Skin of body (tissue), 2 donors: Measurements from ENCODE around the gene PRRX1. TPM values are rescaled to one million over a fixed set of nuclear protein-coding genes. Genes with fewer than 3 reads are reported as not detected.

Source experiments
- DNase-seq: peaks from one replicate; lab custom pipeline; 2025; lab: John Stamatoyannopoulos, UW
- total RNA-seq: library from RNA; depleted of rRNA; stranded (reverse); fragments of >200 nt; gene quantifications from one replicate; pipeline ENCODE4 v1.2.3, GENCODE V29; 2014

Gene PRRX1
- total RNA-seq, 1 donor from 2014 or later: 118 TPM

DNA sequence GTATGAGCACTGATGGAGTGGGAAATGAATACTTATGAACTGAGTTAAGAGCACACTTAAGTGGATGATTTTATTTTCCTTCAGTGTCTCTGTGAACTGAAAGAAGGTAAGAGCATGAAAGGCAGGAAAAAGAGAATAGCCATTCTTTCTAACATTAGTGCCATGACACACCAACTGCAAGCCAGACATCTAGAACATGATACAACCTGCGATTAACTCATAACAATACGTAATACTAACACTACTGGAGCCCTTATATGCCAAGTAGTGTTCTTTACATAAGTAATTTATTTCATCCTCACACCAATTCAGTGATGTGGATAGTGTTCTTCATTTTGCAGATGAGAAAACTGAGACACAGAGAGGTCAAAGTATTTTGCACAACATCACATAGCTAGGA lies 56.7 kb downstream of the PRRX1 start:
- DNase-seq: no peak

DNA sequence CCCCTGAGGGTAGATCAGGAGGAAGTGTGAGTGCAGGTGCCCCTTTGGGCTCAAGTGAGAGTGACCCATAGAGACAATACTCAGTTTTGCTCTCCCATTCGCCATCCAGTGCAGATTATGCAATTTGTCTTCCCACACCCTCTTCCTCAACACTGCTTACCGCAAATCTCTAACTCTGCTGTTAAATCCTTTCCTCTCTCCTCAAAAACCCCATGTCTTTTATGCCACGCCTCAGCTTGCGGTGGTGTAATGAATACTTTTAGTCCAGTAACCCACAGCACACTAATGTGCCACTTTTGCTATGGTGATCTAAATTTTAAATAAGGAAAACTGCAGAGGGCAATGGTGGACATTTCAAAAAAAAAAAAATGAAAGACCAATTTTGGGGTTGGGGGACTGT lies 57.7 kb downstream of the PRRX1 start:
- DNase-seq: no peak

- no peak for DNase-seq
These were observed 59.6 kb downstream of the PRRX1 start for GRCh38 chr1:170723518-170723917.

- DNase-seq: no peak
These were observed 61.4 kb downstream of the PRRX1 start for GRCh38 chr1:170725326-170725725.

GRCh38 chr1:170727963-170728362 lies 64.0 kb downstream of the PRRX1 start:
- peak; percentile 44 for DNase-seq

DNA sequence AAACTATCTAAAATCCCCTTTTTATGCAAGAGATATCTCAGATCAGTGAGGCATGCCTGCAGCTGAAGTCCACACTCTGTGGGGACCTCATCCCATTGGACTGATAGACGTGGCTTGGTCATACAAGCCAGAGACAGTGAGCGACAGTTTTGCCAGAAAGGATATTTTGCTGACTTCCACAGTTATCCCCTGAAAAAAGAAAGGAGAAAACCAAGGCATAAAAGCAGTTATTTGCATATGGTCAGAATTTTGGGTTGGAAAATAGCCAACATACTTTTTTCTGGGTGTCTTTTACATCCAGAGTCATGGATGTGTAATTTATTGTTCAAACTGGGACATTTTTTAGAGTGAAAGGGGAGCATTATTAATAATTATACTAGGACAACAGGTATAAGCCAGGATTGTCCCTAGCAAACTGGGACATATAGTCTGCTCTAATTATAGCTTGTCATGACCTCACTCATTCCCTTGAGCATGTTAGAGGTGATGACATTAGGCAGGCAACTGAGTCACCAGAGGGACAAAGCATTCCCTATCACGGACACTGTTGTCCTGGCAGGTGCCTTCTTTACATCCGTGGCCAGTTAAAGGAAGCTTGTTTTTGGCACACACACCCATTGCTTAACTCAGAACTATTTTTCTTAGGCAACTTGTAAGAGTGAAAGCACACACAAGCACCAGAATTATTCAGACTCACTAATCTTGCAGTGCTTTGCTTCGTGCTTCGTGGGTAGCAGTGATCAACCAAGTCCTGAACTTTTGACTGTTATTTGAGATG lies 65.5 kb downstream of the PRRX1 start:
- DNase-seq: no peak

- DNase-seq: no peak
These were observed 66.1 kb downstream of the PRRX1 start for GRCh38 chr1:170730014-170730413.

GRCh38 chr1:170730438-170730837 lies 66.5 kb downstream of the PRRX1 start:
- DNase-seq: no peak

- DNase-seq: peak; percentile 59
These were observed 67.8 kb downstream of the PRRX1 start for GRCh38 chr1:170731566-170732251.

DNA sequence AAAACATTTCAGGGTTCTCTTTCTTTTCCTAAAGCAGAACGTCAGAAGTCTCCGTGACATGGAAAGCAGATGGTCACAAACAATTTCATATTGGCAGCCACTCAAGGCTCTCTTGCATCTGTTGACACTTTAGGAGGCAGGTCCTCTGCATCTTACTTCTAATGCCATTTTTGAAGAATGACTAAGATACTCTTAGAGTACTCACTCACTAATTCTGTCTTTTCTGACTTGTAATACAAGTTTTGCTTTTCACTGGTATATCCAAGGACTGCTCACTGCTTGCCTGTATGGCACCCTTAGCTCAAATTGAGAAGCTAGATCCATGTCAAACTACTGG lies 68.3 kb downstream of the PRRX1 start:
- peak; percentile 77 for DNase-seq

DNA sequence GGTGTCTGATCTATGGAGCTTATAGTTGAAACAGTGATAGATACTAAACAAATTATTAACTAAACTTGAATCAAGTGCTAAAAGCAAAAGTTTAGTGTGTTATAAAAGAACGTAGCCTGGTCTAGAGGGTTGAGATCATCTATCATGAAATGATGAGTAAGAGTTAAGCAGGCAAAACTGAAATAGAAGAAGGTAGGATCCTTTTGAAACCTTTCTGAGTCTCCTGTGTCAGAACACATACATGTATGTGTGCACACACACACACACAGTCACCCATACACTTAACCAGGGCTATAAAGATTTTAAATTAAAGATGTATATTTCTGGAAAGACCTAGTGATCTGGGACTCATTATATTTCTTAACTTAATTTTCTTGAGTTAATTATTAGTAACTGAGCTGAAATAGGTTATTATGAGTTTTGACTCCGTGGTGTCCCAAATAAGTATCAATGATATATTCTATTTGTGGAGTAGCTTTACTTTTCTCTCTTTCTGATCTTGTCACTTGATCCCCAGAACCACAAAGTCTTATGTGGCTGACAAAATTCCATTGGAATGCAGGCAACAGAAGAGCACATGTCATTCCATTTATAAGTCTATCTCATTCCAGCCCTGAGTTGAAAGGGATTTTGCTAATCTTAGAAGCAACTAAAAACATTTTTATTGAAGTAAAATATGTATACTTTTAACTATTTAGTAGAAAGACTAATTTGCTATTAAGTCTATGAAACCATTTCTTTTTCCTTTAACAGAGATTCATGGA lies 70.7 kb downstream of the PRRX1 start:
- DNase-seq: peak; percentile 70

DNA sequence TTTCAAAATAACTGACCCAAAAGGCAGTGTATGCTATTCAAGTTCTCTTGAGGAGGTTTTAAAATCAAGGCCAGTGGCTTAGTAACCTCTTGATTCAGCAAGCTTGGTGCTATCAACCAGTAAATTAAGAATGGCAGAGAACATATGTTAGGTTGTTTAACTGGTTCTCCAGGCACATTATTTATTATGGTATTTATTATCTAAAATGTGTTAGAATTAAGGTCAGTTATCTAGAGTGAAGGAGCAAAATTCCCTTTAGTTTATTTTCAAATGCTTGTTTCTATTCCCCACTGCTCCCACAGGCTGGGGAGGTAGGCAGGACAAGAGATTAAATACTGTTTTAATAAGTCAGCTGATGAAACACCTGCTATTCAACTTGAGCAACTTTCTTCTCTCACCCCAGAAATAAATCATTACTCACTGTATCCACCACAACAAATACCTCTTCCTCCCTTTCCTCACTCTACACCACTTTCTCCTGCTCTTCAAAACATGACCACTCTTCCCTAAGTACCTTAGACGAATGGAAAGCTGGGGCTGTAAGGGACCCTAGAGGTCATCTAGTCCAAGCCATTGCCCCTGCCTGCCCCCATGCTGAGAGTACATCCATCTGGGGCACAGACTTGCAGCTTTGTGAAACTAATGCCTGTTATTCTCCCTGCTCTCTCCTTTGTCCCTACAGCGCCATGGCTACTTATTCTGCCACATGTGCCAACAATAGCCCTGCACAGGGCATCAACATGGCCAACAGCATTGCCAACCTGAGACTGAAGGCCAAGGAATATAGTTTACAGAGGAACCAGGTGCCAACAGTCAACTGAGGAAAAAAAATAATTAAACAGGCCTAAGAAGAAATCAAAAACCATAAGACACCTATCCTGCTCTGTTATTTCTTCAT lies 71.7 kb downstream of the PRRX1 start:
- DNase-seq: no peak

DNA sequence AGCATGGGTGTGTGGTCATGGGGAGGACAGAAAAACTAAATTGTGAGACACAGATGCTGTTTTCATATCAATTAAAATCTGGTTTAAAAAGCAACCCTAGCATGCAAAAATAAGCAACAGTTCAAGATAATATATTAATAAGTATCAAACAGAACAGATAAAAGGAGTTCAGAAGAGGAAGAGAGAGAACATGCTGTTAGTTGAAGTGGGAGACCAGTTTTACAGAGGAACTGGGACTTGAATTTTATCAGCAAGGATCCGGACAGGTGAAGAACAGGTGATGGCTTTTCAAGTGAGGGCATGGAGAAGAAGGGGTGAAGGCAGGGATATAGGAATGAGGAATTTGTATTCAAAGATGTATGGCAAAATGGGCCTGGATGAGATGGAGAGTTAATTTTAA lies 75.9 kb downstream of the PRRX1 start:
- DNase-seq: no peak

DNA sequence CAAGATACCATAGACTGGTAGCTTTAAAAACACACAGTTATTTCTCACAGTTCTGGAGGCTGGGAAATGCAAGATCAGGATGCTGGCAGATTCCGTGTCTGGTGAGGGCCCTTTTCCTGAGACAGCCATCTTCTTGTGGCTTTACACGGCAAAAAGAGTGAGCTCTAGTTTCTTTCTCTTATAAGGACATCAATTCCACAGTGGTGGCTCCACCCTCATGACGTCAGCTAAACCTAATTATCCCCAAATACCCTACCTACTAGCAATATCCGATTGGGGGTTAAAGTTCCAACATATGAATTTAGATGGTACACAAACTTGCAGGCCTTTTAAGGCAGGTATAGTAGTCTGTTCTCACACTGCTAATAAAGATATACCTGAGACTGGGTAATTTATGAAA lies 77.7 kb downstream of the PRRX1 start:
- DNase-seq: no peak

- no peak for DNase-seq
These were observed 78.7 kb downstream of the PRRX1 start for GRCh38 chr1:170742600-170742999.

- DNase-seq: no peak
These were observed 79.2 kb downstream of the PRRX1 start for GRCh38 chr1:170743083-170743482.

GRCh38 chr1:170749549-170749948 lies 85.6 kb downstream of the PRRX1 start:
- DNase-seq: peak; percentile 8

DNA sequence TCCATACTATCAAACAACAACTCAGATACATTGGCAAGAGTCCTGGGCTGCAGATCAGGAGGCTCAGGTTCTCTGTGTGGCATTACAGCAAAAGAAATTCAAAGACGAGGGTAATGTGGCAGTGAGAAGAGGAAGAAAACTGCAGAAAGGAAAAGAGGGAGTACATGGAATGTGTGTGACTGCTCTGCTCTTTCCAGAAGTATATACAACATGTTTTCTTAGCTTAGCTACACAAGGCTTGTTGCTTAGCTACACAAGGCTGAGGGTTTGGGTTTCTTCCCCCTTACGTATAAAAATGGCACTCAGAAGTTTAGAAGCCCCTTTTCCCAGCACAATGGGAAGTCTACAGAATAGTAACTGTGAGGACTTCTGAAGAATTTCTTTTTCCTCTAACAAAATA lies 86.0 kb downstream of the PRRX1 start:
- DNase-seq: peak; percentile 10

DNA sequence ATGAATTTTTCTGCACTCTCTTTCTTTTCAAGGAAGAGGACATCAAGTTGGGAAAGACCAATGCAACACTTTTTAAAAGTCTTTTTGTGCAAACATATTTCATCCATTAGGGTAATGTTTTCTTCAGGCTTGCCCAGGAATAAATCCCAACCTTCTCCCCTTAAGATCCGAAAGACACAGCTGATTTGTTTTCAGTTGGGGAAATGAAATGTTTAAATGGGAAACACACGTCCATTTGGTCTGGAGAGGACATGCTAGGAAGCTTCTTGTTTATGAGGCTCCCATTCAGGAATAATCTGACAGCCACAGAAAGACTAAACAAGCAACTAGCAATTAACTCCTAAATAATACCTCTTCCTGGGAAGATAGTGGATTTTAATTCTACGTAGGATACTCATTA lies 91.9 kb downstream of the PRRX1 start:
- peak; percentile 45 for DNase-seq

GRCh38 chr1:170758992-170759391 lies 95.1 kb downstream of the PRRX1 start:
- no peak for DNase-seq

DNA sequence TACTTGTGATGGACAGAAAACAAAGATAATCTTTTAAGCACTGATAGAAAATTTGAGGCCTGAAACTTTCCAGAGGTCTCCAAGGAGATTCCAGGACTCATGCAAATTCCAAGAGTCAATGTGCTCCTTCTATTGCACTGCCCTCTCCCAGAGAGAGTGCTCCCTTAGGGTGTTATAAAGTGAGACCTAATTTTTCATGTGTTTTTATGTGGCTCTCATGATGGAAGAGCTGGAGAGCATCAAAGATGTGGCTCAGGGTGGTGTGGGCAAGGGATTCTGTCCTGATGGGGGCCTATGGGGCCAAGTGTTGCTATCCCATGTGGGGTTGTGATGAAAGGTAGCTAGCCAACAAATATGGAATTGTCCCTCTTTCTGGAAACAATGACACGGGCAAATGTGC lies 101.3 kb downstream of the PRRX1 start:
- no peak for DNase-seq
